IMR-90 (cell line): ENCODE measurements around the gene ZMYM2.

Source experiments
- MAZ ChIP-seq: IDR thresholded peaks from 2 replicates; pipeline ENCODE4 v1.6.1; 2012; ENCODE audit warnings: low read depth, mild to moderate bottlenecking, low read length, improper control_type of control experiment, moderate library complexity, borderline replicate concordance
- POLR2A ChIP-seq: IDR thresholded peaks from 2 replicates; pipeline ENCODE4 v1.6.1; 2012; ENCODE audit warnings: mild to moderate bottlenecking, low read depth, low read length
- RAD21 ChIP-seq: IDR thresholded peaks from 2 replicates; pipeline ENCODE4 v1.6.1; 2012; ENCODE audit warnings: low read length, improper control_type of control experiment
- TF ChIP-seq, protein P1 (sequence below): conservative IDR thresholded peaks from 2 replicates; pipeline ENCODE4 v1.5.1; 2012; ENCODE audit warnings: mild to moderate bottlenecking, low read depth, low read length, improper control_type of control experiment

DNA sequence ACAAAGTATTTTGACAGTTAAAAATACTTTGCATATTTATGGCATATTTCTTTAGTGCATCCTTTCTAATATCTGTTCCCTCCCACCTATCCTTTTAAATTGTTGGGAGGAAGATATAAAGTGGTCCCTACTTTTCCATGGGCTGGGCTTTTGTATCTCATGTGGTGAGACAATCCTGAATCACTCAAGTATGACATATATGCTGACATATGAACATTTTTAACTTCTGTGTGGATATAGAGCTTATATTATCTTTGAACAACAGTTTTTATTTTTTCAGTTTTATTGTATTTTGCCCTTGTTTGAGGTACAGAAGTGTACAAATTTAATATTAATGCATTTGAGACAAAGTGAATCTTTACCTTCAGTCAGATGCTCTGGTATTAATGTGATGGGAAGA is 3.4 kb downstream of the ZMYM2 start:
- TF ChIP-seq POLR2A (no peak), RAD21 (no peak), MAZ (no peak)
- TF ChIP-seq, protein P1, sequence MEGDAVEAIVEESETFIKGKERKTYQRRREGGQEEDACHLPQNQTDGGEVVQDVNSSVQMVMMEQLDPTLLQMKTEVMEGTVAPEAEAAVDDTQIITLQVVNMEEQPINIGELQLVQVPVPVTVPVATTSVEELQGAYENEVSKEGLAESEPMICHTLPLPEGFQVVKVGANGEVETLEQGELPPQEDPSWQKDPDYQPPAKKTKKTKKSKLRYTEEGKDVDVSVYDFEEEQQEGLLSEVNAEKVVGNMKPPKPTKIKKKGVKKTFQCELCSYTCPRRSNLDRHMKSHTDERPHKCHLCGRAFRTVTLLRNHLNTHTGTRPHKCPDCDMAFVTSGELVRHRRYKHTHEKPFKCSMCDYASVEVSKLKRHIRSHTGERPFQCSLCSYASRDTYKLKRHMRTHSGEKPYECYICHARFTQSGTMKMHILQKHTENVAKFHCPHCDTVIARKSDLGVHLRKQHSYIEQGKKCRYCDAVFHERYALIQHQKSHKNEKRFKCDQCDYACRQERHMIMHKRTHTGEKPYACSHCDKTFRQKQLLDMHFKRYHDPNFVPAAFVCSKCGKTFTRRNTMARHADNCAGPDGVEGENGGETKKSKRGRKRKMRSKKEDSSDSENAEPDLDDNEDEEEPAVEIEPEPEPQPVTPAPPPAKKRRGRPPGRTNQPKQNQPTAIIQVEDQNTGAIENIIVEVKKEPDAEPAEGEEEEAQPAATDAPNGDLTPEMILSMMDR: no peak
